NCI-H526 (cell line): ENCODE data around the gene NDUFB3.
A peak's percentile ranks its signal among the peaks of the same experiment; 100 is the strongest.
"Not testable (repeated sequence)": the region's sequence is repeated elsewhere in the genome, so short reads cannot be mapped to it uniquely, and the experiment has no call there.

Experiments used
- DNase-seq, 2 experiments: peaks; one replicate each; lab custom pipeline; 2025; lab: John Stamatoyannopoulos, UW

The NDUFB3 gene

DNA sequence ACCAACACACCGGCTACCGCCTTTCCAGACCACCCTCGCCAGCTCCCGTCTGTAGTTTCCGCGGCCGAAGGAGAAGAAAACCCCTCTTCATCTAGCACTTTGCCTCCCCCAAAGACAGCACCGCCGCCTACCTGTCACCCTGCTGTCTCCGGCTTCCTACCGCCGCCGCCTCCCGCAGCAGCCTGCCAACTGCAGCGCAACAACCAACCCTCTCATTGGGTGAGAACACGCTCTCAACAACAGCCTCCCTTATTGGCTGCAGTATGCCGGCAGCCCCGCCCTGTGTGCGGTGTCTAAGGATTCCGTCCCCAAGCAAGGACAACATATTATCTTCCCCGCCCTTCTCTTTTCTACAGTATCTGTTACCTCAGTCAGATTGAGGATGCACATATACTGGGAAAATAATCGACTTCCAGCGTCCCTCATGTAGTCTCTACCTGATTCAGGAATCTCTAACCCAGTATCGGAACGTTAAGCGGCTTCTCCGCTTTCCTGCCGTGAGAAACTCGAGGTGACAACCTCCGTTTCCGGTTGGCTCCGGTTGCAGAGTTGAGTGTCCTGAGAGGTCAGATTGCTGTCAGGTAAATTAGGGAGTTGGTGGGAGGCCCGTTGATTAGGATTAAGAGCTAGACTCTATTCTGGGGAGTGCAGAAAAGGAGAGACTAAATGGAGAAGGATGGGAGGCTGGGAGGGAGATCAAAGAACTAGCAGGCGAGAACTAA is at the start of gene NDUFB3, which contains the start of gene HYCC2:
Gene NDUFB3, plus strand, starts transcription at position 523 of the 722 bp plus-strand sequence. CDS start 6,882 bp downstream, outside the sequence.
Gene HYCC2, minus strand, starts transcription at position 193 of the 722 bp plus-strand sequence. CDS start 47,662 bp downstream, outside the sequence.
- DNase-seq, result peak; percentile 96

DNA sequence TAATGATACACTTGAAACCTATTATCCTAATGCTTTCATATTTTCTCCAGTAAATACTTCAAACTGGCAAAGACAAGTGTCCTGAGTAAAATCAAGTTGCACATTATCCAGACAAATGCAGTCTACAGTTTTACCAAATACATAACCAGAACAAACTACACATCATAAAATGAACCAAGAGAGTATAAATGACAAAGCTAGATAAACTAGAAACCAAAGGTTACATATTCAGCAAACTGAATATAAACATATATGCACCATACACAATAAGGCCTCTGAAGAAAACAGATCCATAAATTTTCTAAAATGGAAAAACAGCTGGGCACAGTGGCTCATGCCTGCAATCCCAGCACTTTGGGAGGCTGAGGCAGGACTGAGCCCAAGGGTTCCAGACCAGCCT is 47.3 kb upstream of the NDUFB3 start:
- DNase-seq, result no peak

DNA sequence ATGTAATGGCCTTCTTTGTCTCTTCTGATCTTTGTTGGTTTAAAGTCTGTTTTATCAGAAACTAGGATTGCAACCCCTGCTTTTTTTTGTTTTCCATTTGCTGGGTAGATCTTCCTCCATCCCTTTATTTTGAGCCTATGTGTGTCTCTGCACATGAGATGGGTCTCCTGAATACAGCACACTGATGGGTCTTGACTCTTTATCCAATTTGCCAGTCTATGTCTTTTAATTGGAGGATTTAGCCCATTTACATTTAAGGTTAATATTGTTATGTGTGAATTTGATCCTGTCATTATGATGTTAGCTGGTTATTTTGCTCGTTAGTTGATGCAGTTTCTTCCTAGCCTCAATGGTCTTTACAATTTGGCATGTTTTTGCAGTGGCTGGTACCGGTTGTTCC is 37.4 kb upstream of the NDUFB3 start:
- DNase-seq, result not testable (repeated sequence)

DNA sequence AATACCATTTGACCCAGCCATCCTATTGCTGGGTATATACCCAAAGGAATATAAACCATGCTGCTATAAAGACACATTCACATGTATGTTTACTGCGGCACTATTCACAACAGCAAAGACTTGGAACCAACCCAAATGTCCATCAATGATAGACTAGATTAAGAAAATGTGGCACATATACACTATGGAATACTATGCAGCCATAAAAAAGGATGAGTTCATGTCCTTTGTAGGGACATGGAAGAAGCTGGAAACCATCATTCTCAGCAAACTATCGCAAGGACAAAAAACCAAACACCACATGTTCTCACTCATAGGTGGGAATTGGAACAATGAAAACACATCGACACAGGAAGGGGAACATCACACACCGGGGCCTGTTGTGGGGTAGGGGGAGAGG is 33.4 kb upstream of the NDUFB3 start:
- not testable (repeated sequence) for DNase-seq

DNA sequence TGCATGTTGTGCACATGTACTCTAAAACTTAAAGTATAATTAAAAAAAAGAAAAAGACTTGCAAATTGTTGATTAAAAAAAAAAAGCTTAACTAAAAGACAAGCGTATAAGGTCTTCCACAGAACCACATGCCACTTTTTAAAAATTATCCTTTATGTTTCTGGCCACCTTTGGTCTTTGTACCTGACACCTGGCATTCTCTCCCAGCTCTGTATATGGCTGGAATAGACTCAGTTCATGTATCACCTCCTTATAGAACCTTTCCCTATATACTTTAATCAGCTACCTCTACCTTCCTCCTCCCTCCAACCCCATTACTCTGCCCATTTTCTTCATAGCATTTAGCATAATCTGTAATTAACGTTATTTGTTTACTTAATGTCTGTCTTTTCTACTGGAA is 32.9 kb upstream of the NDUFB3 start:
- DNase-seq, result no peak

DNA sequence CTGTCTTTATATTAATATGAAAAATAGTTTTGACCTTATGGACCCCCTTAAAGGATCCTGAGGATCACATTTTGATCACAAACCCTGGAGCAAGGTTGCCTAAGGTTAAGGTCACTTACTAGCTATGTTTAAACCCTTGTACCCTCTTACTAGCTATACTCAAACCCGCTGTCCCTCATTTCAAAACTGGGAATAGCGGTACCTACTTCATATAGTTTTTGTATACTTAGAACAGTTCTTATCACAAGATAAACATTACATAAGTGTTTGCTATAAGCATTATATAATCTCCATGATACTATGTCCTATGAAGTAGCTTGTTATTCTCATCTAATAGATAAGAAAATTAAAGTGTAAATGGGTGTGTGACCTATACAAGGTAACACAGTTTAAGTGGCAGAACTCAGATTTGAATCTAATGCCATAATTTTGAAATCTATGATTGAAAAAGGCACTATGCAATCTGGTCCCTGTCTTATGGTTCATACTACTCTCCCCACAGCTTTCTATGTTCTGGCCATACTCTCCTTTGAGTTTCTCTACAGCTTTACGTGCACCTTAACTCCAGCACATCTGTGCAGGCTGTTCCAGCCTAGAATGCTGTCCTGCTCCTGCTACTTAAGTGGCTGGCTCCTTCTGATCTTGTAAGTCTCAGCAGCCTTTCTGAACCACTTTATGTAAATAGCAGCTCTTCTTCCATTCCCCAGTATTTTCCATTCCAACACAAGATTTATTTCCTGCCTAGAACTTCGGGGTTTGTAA is 30.8 kb upstream of the NDUFB3 start:
- DNase-seq, result no peak

DNA sequence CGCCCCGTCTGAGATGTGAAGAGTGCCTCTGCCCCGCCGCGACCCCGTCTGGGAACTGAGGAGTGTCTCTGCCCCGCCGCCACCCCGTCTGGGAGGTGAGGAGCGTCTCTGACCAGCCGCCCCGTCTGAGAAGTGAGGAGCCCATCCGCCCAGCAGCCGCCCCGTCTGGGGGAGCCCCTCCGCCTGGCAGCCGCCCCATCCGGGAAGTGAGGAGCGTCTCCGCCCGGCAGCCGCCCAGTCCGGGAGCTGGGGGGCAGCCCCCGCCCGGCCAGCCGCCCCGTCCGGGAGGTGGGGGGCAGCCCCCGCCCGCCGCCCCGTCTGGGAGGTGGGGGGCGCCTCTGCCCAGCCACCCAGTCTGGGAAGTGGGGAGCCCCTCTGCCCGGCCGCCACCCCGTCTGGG is 29.4 kb upstream of the NDUFB3 start:
- not testable (repeated sequence) for DNase-seq

DNA sequence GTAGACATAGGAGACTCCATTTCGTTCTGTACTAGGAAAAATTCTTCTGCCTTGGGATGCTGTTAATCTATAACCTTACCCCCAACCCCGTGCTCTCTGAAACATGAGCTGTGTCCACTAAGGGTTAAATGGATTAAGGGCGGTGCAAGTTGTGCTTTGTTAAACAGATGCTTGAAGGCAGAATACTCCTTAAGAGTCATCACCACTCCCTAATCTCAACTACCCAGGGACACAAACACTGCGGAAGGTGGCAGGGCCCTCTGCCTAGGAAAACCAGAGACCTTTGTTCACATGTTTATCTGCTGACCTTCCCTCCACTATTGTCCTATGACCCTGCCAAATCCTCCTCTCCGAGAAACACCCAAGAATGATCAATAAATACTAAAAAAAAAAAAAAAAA is 28.8 kb upstream of the NDUFB3 start:
- DNase-seq, result not testable (repeated sequence)

DNA sequence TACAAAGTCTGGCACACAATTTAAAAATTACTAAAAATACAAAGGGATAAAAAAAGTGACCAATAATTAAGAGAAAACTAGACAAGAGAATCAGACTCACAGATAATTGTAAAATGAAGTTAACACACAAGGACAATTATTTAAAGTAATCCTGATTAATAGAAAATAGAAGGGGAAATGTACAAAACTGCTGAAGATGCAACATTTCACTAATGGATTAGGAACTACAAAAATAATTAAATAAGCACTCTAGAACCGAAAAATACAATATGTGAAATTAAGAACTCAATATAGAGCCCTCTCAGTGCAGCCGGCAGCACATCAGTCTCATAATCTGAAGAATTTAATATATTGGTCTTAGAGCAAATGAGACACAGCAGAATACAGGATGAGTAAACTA is 24.9 kb upstream of the NDUFB3 start:
- DNase-seq, result no peak

DNA sequence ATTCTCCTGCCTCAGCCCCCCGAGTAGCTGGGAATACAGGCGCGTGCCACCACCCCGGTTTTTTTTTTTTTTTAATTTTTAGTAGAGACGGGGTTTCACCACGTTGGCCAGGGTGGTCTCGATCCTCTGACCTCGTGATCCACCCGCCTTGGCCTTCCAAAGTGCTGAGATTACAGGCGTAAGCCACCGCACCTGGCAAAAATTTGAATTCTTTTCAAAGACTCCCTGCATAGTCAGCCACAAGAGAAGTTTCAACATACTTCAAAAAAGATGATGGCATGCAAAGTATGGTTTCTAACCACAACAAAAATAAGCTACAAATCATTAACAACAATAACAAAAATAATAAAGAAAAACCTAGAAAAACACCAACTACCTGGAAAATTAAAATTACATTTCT is 22.3 kb upstream of the NDUFB3 start:
- no peak for DNase-seq

DNA sequence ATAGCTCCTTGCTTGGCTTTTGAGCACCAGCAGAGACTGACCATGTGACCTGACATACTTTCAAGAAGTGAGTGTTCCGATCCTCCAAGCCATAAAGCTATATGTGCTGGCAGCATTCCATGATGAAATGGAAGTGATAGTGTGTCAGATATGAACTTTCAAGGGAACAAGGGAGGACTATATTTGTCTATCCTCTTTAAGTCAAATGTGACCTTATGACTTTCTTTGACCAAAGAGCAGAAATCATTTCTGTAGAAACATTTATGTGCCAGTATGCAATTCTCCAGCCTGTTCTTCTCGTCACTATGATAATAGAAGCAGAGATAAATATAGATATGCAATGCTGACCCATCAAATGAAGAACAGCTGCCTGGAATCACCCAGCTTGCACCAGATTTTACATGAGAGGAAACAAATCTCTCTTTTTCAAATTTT is 14.7 kb upstream of the NDUFB3 start:
- DNase-seq, result no peak

DNA sequence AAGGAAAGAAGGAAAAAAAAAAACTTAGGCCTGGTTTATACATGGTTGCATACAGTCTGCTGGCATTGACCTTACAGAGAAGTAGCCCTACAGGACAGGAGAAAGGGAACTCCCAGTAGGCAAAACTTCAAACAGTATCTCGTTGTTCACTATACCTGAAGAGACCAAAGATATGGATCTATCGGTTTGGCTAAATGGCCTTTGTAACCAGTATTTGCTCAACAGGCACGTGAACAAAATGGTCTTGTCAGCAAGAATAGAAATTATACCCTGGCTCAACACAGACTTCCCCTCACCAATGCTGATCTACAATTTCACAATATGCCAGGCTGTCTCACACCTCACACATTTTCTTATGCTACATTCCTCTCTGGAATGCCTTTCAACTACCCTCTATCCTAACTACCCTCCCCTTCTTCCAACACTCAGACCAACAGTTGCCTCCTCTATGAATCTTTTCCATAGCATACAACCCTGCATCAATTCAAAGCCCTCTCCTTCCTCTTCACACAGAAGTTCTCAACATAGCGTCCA is 14.0 kb upstream of the NDUFB3 start:
- no peak for DNase-seq

DNA sequence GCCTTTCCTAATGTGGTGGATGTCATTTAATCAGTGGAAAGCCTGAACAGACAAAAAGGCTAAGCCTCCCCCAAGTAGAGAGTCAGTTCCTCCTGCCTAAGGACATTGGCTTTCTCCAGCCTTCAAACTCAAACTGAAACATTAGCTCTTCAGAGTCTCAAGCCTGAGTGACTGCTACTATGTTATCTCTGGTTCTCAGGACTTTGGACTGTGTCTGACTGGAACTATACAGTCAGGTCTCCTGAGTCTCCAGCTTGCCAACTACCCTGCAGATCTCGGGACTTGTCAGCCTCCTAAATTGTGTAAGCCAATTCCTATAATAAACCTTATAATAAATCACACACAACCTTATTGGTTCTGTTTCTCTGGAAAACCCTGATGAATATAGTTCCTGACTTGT is 12.9 kb upstream of the NDUFB3 start:
- DNase-seq, result no peak

DNA sequence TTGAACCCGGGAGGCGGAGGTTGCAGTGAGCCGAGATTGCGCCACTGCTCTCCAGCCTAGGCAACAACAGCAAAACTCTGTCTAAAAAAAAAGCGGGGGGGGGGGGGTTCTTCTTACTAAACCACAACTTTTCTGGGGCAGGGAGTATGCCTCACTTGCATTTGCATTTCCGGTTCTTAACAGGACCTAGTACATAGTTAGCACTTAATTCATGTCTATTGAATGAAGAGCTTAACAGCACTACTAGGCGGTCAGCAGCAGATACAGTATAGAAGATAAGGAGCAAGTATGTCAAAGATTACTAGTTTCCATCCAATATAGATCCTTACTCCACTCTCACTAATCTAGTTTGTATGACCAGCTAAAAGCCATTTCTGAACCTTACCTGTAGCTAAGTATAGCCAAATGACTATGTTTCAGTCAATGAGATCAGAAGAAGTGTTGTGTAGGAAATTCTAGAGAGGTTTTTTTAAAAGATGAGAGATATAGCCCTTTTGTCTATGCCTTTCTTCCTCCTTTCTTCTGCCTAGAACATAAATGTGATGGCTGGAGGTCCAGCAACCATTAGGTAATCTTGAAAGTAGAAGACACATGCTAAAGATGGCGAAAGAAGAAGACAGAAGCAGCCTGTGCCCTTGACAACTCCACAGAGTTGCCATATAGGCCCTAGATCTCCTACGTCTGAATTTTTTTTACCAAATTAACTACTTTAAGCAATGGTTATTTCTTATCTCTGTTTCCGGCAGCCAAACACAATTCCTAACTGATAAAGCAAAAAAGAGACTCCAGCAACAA is 11.6 kb upstream of the NDUFB3 start:
- no peak for DNase-seq

DNA sequence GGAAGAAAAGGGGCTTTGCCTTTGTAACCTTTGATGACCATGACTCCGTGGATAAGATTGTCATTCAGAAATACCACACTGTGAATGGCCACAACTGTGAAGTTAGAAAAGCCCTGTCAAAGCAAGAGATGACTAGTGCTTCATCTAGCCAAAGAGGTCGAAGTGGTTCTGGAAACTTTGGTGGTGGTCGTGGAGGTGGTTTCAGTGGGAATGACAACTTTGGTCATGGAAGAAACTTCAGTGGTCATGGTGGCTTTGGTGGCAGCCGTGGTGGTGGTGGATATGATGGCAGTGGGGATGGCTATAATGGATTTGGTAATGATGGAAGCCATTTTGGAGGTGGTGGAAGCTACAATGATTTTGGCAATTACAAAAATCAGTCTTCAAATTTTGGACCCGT is 8.3 kb upstream of the NDUFB3 start:
- not testable (repeated sequence) for DNase-seq

DNA sequence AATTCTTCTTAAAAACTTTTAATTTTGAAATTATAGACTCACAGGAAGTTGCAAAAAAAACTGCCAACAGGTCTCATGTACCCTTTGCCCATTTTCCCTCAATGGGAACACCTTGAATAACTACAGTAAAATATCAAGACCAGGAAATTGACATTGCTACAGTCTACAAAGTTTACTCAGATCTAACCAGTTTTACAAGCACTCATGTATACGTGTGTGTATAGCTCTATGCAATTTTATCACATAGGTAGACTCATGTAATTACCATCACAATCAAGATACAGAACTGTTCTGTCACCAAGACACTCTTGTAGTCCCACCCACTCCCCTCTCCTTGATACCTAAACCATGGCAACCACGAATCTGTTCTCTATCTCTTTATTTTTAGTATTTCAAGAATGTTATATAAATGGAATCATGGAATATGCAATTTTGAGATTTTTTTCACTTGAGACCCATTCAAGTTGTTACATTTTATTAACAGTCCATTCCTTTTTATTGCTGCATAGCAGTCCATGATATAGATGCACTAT is 6.9 kb upstream of the NDUFB3 start:
- no peak for DNase-seq

DNA sequence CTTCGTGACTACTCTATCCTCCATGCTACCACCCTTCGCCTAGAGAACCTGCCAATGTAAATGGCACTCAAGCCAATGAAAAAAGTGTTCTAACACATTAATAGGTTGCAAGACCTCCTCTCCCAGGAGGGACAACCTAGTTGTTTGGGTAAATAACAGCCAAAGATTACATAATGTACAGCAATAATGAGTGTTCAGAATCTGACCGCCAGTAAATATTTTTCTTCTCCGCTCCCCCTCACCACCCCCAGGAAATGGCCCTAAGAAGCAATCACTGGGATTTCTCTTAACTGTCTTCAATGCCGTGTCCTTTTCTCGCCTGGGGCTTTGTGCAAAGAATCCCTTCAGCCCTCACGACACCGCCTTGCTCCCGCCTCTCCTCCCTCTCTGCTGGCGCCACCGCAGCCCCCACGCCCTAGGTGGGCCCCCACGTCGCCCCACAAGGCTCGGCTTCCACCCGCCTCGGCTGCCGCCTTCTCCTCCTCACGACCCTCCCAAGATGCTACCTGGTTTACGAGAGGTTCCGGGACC is 788 bp upstream of the NDUFB3 start:
- peak in 1 of 2 experiments; percentile 38 for DNase-seq

DNA sequence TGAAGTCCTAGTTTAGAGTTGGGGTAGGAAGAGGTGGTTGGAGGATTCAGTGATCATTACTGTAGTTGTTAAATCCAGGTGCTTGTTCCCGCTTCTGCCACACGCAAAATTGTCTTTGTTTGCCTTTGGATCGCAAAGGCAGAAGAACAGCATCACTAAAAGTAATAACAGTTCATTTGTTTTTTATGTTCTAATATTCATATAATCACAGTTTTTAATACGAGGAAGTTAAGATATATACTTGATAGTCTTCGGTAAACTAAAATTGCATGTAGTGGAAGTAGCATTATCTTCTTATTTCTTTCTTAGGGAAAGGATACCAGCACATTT is 365 bp downstream of the NDUFB3 start:
- no peak for DNase-seq

DNA sequence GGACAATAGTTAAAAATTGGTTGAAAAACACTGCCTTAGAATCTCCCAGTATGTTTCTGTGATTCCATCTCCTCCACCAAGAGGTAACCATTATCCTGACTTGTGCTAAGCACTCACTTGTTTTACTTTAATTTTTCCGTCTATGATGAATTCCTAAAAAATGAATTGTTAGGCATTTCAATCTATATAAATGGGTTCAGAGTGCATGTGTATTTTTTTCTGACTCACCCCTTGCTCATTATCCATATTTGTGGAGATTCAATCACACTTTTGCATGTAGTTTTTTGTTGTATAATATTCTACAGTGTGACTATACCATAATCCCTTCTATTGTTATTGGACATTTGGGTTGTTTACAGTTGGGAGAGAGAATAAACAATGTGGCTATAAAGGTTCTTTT is 1.3 kb downstream of the NDUFB3 start:
- no peak for DNase-seq

DNA sequence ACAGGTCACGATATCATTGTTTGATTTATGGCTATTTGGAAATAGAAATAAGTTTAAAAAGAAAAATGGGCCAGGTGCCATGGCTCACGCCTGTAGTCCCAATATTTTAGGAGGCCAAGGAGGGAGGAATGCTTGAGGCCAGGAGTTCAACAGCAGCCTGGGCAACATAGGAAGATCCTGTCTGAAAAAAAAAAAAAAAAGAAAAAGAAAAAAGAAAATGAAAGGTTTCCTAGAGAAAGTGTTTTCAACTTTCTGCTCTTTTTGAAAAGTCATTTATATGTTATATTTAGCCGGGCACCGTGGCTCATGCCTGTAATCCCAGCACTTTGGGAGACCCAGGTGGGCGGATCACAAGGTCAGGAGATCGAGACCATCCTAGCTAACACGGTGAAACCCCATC is 3.2 kb downstream of the NDUFB3 start:
- DNase-seq, result no peak

DNA sequence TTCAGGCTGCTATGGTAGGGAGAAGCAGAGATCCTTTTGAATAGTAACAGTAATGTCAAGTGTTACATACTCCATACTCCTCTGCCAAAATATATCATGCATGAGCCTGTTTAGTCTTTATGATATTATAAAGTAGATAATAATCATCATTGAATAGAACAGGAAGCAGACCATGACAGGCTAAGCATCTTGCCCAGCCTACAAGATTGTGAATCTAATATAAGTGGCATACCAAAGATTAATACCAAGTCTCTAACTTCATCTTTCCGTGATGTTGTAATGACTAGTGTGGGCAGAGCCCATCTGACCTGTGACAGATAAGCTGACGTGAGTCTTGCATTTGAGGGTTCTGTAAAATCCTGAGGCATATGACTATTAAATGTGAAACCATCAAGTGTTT is 13.1 kb downstream of the NDUFB3 start:
- DNase-seq, result no peak

DNA sequence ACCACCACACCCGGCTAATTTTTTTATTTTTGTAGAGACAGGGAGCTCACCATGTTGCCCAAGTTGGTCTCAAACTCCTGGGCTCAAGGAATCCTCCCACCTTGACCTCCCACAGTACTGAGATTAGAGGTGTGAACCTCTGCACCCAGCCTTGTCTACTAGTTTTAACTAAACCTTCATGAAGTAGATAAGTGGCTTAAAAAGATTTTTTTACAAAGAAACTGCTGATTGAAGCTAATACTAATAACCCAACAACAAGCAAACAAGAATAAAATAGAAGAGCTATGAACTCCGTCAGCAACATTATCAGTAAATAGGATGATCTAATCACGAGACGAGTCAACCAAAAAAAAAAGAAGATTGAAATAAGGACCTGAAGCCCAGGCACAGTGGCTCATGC is 18.8 kb downstream of the NDUFB3 start:
- no peak for DNase-seq
